Epidermal melanocyte (primary cell): ENCODE results near the gene PDE7B.
"Not testable (repeated sequence)": the region's sequence is repeated elsewhere in the genome, so short reads cannot be mapped to it uniquely, and the experiment has no call there.

Experiments used
- DNase-seq: peaks from one replicate; pipeline ENCODE4 v3.0.0; 2011; ENCODE audit warnings: low spot score; ENCODE audit not compliant: insufficient read length

Gene PDE7B

DNA sequence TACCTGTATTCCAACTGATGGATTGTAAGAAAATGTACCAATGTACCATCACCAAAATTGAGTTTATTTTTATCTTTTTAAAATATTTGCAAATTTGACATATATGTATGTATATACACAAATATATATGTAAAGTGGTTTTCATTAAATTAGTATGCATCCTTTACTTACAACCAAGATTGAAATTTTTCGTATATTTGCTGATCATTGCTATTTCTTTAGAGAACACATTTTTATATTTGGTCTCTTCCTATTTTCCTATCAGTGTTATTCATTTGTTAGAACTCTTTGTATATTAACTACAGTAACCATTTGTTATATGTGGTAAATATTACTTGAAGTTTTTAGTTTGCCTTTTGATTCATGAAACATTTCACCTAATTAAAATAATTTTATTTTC, 324.4 kb downstream of the PDE7B start:
- DNase-seq, result no peak

DNA sequence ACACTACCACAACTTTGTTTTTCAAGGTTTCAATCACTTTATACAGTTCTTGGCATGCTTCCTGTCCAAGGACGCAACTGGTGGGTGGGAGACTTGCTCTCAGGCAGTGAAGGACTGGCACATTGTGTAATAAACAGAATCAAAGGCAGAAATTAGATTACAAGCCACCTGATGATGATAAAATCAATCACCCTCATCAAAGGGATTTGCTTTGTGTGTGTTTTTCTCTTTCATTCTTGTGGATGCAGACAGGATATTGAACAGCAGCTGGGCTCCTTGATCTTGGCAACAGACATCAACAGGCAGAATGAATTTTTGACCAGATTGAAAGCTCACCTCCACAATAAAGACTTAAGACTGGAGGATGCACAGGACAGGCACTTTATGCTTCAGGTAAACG, 327.2 kb downstream of the PDE7B start:
- no peak for DNase-seq

DNA sequence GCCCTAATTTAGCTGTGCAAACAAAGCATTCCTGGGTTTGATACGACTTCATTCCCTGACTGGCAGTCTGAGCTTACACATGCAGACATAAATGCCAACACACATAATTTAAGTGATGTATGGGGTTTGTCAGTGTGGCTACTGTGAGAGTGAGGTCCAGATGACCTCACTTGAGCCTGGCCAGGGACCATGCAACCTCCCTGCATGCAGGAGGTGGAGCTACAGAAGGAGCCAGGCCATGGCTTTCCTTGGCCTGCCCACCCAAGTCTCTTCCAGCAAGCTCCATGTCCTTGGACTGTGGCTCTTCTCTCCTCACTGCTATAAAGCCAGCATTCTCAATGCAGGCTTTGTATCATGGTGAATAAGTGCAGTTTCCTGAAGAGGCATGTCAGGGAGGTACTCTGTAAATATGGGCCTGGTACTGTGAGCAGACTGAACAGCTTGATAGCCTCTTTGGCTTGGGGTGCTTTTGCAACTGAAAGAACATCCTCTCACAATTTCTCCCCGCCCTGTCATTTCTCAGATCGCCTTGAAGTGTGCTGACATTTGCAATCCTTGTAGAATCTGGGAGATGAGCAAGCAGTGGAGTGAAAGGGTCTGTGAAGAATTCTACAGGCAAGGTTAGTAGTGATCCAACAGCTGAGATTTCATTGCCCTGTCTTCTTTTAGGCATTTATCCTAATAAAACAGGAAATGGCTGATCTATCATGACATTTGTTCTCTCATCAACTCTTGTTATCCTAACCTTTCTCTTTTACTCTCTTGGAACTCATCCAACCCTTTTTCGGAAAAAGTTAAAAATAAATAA, 329.4 kb downstream of the PDE7B start:
- DNase-seq, result no peak

DNA sequence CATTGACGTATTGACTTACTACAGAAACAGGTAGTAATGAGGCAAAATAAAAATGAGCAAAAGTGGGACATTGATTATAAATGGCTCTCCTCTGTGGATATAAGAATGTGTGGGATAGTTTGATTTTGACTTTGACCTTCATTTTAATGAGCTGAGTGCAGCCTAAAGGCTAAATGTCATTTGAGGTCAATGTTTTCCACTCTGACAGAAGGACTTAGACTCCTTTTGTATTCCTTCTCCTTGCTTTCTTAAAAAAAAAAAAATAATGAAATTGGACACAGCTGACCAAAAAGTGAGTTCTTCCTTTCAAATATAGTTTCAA, 330.0 kb downstream of the PDE7B start:
- DNase-seq, result no peak

DNA sequence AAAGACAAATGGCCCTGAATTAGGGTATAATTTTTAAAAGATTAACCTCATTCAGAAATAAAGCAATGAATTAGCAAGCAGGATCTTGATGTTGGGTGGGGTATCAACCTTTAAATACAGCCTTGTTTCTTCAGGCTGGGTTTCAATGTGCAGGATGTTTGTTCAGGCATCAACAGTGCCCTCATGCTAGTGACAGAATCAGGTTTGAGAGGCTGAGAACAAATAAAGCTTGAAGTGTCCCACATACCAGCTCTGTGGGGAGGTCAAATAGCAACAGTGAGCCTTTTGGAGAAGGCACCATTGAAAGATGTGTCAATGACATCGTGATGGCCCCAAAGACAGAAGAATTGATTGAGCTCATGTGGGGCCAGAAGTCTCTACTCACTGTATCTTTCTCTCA, 330.4 kb downstream of the PDE7B start:
- DNase-seq, result no peak

DNA sequence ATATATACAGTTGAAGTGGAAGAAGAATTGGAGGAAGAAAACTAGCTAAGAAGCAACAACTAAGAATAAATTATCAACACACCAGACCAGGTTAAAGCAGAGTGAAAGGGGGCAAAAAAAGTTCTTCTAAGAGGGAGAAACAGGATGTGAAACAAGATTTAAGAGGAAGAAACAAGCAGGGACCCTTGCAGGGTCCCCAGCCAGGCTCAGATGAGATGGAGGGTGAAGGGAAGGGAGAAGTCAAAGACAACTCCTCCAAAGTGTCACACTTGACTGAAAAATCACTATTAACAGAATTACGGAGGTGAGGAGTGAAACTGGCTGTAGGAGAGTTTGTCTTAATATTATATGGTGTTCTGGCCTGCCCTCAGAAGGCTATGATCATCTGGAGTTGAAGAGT, 333.2 kb downstream of the PDE7B start:
- no peak for DNase-seq

DNA sequence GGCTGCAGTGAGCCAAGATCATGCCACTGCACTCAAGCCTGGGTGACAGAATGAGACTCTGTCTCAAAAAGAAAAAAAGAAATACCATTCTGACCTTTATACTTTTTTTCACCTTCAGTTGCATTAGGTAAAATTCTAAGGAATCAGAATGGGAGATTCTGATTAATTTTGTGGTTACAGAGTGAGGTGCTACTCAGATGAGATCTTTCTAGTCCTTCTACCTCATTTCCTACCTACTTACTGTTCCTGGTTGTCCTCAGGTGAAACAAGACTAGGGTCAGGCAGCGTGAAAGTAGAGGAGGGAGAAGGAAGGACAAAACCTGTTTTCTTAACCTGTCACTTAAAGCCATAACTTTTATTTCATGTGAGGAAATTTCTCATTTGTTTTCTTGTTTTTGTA, 334.9 kb downstream of the PDE7B start:
- DNase-seq, result no peak

DNA sequence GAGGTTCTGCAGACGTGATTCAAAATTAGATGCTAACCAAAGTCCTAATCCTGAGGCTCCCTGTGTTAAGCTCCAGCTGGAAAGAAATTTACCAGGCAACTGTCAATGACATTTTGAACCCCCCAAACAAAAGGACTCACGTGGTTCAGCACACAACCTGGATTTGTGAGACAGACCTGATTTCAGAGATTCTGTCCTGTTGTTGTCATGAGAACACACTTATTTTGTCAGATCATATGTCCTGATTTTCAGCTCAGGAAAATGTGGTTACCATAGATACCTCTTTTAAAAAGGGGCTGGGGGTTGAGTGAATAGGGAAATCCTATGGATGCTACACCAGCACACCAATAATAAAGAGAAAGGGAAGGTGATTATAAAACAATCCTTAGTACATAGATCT, 337.0 kb downstream of the PDE7B start:
- no peak for DNase-seq

DNA sequence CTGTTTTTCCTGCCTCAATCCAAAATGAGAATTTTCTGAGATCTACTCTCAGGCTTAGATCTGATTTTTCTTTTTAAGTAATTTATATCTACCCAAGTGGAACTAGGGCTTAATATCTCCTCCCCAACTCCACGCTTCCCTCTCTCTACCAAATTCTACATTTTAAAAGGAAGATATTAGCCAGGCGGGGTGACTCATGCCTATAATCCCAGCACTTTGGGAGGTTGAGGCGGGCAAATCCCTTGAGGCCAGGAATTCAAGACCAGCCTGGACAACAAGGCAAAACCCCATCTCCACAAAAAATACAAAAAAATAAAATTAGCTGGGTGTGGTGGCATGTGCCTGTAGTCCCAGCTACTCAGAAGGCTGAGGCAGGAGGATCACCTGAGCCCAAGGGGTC, 337.6 kb downstream of the PDE7B start:
- no peak for DNase-seq

DNA sequence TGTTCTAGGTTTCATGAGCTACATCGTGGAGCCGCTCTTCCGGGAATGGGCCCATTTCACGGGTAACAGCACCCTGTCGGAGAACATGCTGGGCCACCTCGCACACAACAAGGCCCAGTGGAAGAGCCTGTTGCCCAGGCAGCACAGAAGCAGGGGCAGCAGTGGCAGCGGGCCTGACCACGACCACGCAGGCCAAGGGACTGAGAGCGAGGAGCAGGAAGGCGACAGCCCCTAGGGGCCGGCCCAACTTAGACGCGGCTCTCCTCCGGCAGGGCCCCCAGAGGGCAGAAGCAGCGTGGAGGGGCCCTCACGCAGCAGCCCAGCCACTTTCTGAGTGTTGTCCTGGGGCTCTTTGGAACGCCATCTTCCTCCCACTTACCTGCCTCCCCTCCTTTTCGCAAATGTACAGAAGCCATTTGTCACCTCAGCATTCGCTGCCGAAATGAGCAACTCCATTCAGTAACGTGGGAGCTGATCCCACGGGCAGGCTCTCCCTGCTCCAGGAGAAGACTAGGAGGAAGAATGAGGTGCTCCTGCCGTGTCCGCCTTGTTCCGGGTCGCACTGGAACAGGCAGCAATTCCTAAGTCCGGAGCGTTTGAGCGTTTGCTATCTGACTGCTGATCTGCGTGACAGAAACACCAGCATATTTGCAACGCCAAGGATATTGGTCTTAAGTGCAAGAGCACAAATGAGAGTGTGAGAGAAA, 340.3 kb downstream of the PDE7B start:
- DNase-seq, result no peak

DNA sequence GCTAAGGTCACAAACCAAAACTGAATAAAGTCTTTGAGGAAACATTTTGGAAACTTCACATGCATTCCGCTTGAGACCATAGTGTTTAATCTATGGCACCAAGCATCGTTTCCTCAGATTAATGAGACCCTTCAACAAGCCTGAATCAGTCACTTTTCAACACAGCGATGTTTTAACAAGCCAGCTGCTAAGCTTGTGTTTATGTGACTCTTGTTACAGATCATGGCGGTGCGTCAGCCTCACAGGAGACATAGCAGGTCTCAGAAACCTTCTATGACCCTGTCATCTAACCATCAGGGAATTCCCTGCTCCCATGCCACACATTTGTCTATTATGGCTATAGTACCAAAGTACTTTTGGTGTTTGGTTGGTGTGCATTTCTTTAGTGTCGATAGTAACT, 341.4 kb downstream of the PDE7B start:
- no peak for DNase-seq

DNA sequence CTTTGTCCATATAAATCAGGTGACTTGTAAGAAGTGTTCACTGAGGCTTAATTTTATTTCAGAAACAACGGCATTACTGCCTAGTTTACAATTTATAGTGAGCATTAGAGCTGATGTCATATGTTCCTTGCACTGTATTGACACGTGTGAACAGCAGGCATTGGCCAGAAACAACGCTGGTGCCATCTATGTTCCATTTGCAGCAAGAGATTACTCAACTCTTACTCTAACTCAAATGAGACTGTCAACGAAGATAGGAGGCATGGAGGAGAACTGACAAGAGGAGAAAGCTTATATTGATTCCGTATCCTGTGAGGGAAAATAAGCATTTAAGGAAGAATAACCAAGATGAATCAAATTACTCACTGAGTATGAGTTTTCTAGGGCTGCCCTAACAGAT, 350.2 kb downstream of the PDE7B start:
- no peak for DNase-seq

DNA sequence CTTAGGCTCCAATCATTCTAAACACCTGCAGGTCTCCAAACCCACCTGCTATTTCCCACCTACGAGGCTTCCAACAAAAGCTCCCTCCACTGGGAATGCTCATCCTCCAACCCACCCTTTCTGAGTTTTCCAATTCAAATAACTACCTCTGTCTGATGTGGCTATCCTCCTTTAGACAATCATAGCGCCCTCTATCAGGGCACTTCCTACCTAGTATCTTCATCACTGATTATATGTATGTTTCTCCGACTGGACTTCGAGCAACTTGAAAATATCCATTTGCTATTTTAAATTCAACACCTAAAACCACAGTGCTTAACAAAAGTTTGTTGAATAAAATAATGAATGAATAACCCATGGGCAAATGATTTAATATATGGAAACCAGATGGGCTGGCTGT, 357.3 kb downstream of the PDE7B start:
- no peak for DNase-seq

DNA sequence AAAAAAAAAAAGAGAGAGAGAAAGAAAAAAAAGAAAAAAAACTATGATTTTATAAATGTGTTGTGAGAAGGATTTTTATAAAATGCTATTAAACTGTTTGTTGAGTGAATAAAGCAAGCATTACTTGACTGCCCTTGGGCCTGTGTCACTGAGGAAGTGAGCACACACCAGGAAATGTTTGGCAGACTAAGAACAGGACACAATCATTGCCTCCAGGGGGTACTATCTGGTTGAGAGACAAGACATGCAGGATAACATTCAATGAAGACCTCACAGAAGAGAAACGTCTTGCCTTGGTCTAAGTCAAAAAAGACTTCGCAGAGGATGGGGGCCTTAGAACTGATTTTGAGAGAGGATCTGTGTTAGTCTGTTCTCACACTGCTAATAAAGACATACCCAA, 358.0 kb downstream of the PDE7B start:
- DNase-seq, result no peak

DNA sequence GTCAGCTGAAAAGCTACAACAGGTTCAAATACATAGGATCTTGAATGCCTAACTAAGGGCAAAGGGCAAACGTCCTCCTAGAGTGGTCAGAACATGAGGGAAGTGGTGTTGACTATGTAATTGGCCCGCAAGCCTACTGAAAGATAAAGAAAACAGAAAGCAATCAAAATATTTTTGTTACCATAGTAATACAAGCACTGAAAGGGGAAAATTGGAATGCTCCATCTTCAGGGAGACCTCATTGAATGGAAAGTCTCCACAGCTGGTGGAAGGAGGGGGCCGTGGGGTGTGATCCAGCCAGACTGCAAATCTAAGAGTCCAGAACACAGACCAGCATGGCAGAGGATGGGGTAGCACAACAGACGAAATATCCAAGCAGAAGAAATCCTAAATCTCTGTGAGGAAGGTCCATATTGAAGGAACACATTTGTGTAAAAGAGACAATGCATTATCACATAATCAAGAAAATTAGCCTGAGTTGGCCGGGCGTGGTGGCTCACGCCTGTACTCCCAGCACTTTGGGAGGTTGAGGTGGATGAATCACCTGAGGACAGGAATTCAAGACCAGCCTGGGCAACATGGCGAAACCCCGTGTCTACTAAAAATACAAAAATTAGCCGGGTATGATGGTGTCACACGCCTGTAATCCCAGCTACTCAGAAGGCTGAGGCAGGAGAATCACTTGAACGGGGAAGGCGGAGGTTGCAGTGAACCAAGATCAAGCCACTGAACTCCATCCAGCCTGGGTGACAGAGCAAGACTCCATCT, 359.1 kb downstream of the PDE7B start:
- no peak for DNase-seq

DNA sequence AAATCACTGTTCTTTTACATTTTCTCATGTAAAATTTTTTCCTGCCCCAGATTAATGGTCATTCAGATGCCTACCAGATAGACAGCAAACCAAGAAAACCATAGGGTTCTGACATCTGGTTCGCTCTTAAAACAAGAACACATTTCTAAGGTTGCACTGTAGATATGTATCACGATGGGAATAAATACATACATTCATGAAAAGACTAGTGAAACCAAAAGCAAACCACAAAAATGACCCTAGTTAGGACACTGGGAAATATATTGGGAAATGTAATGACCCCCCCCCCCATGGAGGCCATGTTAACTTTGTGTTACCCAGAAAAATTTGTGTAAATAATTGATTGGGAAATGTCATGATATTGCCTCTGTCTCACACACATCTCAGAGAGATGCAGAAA, 361.1 kb downstream of the PDE7B start:
- no peak for DNase-seq

DNA sequence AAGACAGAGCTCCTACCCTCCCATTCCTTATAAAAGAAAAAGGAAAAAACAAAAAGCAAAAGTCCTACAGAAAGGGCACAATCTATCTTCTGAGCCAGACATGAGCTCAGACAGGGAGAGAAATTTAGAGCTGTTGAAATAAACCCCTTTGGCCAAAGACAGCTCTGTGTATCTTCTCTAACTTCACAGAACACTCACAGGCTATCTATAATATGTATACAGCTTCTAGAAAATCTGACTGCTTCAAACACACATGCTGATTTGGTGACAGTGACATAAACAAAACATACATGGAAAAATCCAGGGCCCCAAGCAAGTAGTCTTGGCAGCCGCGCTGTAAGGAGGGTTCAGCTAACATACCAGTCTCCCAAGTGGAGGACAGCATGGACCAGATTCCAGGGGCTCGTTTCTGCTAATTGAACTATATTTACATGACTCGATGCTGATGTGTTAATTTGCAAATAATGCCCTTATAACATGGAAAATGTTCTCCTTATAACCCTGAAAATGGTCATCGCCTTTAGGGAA, 361.6 kb downstream of the PDE7B start:
- no peak for DNase-seq

DNA sequence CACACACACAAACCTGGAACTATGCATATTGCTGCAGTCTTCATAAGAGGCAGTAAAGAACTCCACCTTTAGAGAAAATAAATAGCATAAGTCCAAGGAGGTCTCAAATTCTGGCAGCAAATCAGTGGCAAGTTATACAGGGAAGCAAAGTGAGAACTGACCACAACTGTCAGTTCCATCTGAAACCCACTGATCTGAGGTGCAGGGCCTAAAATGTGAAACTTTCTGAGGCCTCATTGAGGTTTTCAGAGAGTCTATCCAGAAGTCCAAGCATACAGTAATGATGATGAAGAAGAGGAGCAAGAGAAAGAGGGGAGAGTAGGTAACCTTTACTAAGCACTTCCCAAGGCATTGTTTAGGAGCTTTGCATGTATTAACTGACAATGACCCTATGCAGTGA, 362.4 kb downstream of the PDE7B start:
- DNase-seq, result no peak

DNA sequence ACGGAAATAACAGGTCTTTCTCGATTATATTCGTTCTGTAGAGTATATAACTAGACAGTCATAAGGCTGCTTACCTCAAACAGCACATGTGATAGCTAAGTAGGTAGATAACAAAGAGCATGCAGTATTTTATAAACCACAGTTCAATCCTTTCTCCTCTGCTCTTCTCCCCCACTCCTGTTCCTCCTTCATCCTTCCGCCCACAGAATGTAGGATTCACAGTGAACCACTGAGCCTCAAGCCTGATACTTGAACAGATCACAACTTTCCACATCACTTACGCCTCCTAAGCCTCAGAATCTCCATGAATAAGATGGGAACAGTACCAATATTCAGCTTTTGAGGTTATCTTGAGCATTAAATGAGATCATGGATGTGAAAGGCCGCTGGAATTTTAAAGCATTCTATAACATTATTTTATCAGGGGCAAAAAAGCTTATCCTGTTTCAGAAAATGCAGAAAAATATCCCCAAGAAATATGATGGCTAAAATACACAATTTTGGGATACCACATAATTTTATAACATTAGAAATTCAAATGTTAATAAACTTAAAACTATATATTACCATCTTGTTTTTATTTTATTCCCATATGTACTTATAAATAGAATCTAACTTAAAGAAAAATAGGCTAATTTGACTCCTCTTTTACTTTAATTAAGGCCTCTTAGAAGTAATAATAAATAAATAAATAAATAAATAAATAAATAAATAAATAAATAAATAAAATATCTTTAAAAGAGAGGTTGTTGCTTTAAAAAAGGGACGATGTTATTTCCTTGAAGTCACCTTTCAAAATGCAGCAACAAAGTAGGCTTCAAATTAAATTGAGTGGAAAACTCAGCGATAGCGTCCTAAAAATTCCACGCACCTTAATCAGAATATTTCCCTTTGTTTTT, 365.3 kb downstream of the PDE7B start:
- DNase-seq, result no peak

DNA sequence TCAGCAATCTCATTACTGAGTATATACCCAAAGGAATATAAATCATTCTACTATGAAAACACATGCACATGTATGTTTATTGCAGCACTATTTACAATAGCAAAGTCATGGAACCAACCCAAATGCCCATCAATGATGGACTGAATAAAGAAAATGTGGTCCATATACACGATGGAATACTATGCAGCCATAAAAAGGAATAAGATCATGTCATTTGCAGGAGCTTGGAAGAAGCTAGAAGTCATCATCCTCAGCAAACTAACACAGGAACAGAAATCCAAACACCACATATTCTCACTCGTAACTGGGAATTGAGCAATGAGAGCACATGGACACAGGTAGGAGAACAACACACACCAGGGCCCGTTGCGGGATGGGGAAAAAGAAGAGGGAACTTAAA, 373.5 kb downstream of the PDE7B start:
- not testable (repeated sequence) for DNase-seq

DNA sequence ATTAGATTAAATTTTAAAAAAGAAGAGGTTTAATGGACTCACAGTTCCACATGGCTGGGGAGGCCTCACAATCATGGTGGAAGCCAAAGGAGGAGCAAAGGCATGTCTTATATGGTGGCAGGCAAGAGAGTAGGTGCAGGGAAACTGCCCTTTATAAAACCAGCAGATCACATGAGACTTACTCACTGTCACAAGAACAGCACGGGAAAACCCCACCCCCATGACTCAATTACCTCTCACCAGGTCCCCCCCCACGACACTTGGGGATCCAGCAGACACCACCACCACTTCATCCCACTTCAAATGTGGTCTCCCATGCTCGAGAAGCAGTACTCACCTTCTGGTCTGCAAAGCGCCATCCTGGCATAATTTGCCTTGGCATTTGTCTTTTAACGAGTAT, 374.0 kb downstream of the PDE7B start:
- DNase-seq, result no peak
